Testis (tissue), 3 donors: ENCODE results near the gene SLC35E1. TPM values are rescaled to one million over a fixed set of nuclear protein-coding genes. Genes with fewer than 3 reads are reported as not detected.

Experiments
- DNase-seq: peaks from one replicate; pipeline ENCODE4 v3.0.0-alpha.2; 2019
- H3K27ac ChIP-seq, 2 donors: fragments of 200-600 bp; sonication (generic); one replicate each; pipeline ENCODE4 v1.5.1; 2019
- H3K27me3 ChIP-seq: fragments of 200-600 bp; sonication (generic); one replicate; pipeline ENCODE4 v1.5.1; 2019
- H3K36me3 ChIP-seq: fragments of 200-600 bp; sonication (generic); one replicate; pipeline ENCODE4 v1.5.1; 2017; ENCODE audit warnings: low read depth; ENCODE audit errors: missing control alignments
- H3K4me1 ChIP-seq: fragments of 200-600 bp; sonication (generic); one replicate; pipeline ENCODE4 v1.5.1; 2019
- H3K4me3 ChIP-seq, 2 donors: fragments of 200-600 bp; sonication (generic); one replicate each; pipeline ENCODE4 v1.5.1; 2017 to 2019
- H3K9me3 ChIP-seq: fragments of 200-600 bp; sonication (generic); one replicate; pipeline ENCODE4 v1.5.1; 2017
- POLR2A ChIP-seq: fragments of 450-650 bp; IDR thresholded peaks from one replicate; pipeline ENCODE4 v1.6.1; 2017; ENCODE audit warnings: antibody characterized with exemption, mild to moderate bottlenecking, moderate library complexity
- WGBS, 2 donors: methylation state at CpG; one replicate each; pipeline ENCODE4 v1.1.5; 2018; 5-methylcytosine and 5-hydroxymethylcytosine counted together
- intact Hi-C: fragments of 100-400 bp; cut with DNase I; formaldehyde crosslinking; loops from one replicate; pipeline ENCODE4 v1.15.1; 2023; ENCODE audit warnings: low total_unique reads
- polyA plus RNA-seq: library from polyadenylated mRNA; stranded (reverse); fragments of 350-450 nt; fragmentation: Illumina TruSeq; extraction: RNeasy Lipid Tissue Mini Kit (QIAGEN cat#74804); gene quantifications from one replicate; pipeline ENCODE4 v1.2.3, GENCODE V29; 2014; ENCODE audit warnings: low read depth, low replicate concordance; ENCODE audit not compliant: insufficient read depth
- total RNA-seq, 2 donors: library from RNA; depleted of rRNA; stranded (reverse); fragments of >200 nt; gene quantifications; one replicate each; pipeline ENCODE4 v1.2.3, GENCODE V29; 2016
- TF ChIP-seq, protein P1 (sequence below), 3 experiments: fragments of 450-650 bp in 2 of 3; fragments of 200-600 bp in 1 of 3; sonication (generic) in 1 of 3; IDR thresholded peaks; one replicate each; pipeline ENCODE4 v1.5.1; 2016 to 2019; ENCODE audit warnings: antibody characterized with exemption in 3 of 3, mild to moderate bottlenecking in 2 of 3, moderate library complexity in 1 of 3

SLC35E1 gene
- total and polyA plus RNA-seq, 3 donors from 2014 or later, result 20.3 to 56.3 (median 54.0) TPM

DNA sequence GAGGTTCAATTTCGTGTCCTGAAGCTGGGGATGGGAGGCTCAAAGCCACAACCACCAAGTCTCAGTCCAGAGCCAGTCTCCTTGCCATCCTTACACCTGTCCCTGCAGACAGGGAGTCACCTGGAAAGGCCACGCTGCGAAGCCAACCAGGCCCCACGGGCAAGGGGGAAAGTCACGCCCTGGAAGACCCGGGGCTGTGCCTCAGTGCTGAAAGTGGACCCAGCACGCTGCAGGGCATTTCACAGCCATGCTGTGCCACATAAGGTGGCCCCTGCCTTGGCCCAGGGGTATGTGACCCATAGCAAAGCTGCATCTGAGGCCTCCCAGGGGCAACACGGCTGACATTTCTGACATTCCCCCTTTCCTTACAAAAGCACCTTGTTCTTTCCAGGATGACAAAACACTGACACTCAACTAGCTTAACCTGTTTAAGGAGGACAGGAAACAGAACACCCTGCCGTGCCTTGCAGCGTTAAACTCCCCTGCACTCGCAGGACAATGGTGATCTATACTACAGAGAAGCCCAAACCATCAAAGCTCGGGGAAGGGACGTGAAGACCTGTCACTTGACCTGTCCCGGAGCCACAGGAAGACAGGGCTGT lies 44.8 kb downstream of the SLC35E1 start:
- intact Hi-C loops, result no loop called here
- Histone ChIP-seq H3K9me3 (no peaks in the 10 kb centered on the region), H3K27ac (no peak overlapping the region), H3K4me3 (no peak overlapping the region), H3K27me3 (no peaks in the 10 kb centered on the region), H3K36me3 (no peaks in the 10 kb centered on the region), H3K4me1 (no peaks in the 10 kb centered on the region)
- WGBS, 2 donors, result 77 to 80% methylated on average over 10 to 12 of the region's 14 CpGs
- no peak for DNase-seq
- TF ChIP-seq POLR2A, result no peak
- TF ChIP-seq, protein P1, sequence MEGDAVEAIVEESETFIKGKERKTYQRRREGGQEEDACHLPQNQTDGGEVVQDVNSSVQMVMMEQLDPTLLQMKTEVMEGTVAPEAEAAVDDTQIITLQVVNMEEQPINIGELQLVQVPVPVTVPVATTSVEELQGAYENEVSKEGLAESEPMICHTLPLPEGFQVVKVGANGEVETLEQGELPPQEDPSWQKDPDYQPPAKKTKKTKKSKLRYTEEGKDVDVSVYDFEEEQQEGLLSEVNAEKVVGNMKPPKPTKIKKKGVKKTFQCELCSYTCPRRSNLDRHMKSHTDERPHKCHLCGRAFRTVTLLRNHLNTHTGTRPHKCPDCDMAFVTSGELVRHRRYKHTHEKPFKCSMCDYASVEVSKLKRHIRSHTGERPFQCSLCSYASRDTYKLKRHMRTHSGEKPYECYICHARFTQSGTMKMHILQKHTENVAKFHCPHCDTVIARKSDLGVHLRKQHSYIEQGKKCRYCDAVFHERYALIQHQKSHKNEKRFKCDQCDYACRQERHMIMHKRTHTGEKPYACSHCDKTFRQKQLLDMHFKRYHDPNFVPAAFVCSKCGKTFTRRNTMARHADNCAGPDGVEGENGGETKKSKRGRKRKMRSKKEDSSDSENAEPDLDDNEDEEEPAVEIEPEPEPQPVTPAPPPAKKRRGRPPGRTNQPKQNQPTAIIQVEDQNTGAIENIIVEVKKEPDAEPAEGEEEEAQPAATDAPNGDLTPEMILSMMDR (IDR thresholded peaks at IDR 0.05), result no peak

DNA sequence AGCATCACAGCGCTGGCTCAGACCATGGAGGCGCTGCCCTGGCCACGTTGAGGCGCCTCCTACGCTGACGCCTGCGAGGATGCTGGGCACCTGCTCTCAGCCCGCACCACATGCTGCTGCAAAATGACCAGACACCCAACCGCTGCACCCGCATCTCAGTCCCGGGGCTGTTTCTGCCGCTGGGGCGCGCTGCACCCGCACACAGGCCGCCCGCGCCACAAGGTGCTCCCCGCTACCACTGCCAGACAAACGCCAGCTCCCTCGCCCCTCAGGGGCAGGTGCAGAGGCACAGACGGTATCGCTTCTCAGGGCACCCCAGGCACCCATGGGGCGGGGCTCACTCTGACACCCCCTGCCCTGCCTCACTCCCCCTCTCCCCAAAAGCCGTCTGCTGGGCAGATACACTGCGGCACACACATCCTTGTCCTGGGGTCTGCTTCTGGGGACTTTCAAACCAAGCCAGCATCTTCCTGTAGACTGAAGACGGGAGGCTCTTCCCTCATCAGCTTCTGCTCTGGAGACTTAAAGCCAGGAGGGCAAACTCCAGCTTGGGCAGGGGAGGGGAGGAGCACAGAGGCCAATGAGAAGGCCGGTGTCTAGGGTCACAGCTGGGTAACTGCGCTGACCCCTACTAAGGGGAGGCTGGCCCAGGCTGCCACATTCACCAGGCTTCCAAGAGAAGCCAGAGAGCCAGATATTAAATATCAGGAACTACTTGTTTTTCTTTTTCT lies 46.3 kb downstream of the SLC35E1 start:
- no peak overlapping the region for H3K27ac ChIP-seq
- 75 to 84% methylated on average over 22 to 29 of the region's 29 CpGs for WGBS, 2 donors
- no peak for DNase-seq
- no peaks in the 10 kb centered on the region for H3K36me3 ChIP-seq
- TF ChIP-seq, protein P1 (IDR thresholded peaks at IDR 0.05), result no peak
- no peak for TF ChIP-seq POLR2A
- H3K9me3 ChIP-seq, result no peaks in the 10 kb centered on the region
- H3K4me1 ChIP-seq, result no peaks in the 10 kb centered on the region
- H3K4me3 ChIP-seq, result peak overlapping the region in 1 of 2 donors; percentile 39
- H3K27me3 ChIP-seq, result no peaks in the 10 kb centered on the region
- intact Hi-C loops, result no loop called here

- no peaks in the 10 kb centered on the region for H3K36me3 ChIP-seq
- TF ChIP-seq, protein P1 (IDR thresholded peaks at IDR 0.05), result no peak
- no peak for TF ChIP-seq POLR2A
- no peaks in the 10 kb centered on the region for H3K27me3 ChIP-seq
- peaks cover 2% of the 10 kb centered on the region for H3K4me1 ChIP-seq
- WGBS, 2 donors, result 83 to 89% methylated on average over 15 to 54 of the region's 54 CpGs
- intact Hi-C loops, result no loop called here
- peak; percentile 43 for DNase-seq
- no peak overlapping the region for H3K27ac ChIP-seq
- peak overlapping the region in 1 of 2 donors; percentile 39 for H3K4me3 ChIP-seq
- no peaks in the 10 kb centered on the region for H3K9me3 ChIP-seq
These were observed 47.1 kb downstream of the SLC35E1 start for GRCh38 chr19:16524991-16525734.

GRCh38 chr19:16522559-16523377 lies 49.4 kb downstream of the SLC35E1 start:
- 95 to 96% methylated on average over 8 to 25 of the region's 25 CpGs for WGBS, 2 donors
- Histone ChIP-seq H3K27me3 (no peaks in the 10 kb centered on the region), H3K9me3 (no peaks in the 10 kb centered on the region), H3K36me3 (no peaks in the 10 kb centered on the region), H3K4me3 (no peak overlapping the region), H3K4me1 (peaks cover 5% of the 10 kb centered on the region), H3K27ac (no peak overlapping the region)
- TF ChIP-seq, protein P1 (IDR thresholded peaks at IDR 0.05), result no peak
- TF ChIP-seq POLR2A, result no peak
- no peak for DNase-seq
- intact Hi-C loops, result no loop called here
